Measurements from ENCODE around the gene PCDHB8. TPM values are rescaled to one million over a fixed set of nuclear protein-coding genes. Genes with fewer than 3 reads are reported as not detected.
A peak's percentile ranks its signal among the peaks of the same experiment; 100 is the strongest.
"Not testable (repeated sequence)": the region's sequence is repeated elsewhere in the genome, so short reads cannot be mapped to it uniquely, and the experiment has no call there.

Gene PCDHB8
- polyA plus RNA-seq, 2 of the 4 experiments (the other 2 are of a cell fraction), result 0.44 to 0.52 TPM

DNA sequence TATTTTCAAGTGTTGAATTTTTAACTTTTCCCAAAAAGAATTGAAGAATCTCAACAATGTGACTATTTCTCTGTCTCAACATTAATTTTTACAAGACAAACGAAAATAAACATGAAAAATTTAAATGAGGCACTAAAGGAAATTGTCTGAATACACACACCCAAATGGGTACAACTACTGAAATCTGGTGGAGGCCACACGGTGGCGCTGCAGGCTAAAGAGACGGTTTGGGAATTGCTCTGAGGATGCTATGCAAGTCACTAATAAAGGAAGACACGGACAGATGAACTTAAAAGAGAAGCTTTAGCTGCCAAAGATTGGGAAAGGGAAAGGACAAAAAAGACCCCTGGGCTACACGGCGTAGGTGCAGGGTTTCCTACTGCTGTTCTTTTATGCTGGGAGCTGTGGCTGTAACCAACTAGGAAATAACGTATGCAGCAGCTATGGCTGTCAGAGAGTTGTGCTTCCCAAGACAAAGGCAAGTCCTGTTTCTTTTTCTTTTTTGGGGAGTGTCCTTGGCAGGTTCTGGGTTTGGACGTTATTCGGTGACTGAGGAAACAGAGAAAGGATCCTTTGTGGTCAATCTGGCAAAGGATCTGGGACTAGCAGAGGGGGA lies 14.6 kb downstream of the PCDHB8 start, which contains the start of gene PCDHB10:
TSS of gene PCDHB10 (plus strand) at position 244 of the 616 bp plus-strand sequence. CDS start at position 444, 200 bp downstream.
- DNase-seq (ENCODE audit: low read depth in 1 of 2, low spot score in 1 of 2), result peak in 1 of 2 experiments; percentile 36
- CTCF ChIA-PET, result interaction anchor here (0.6 to 1.3 kb wide), 4 partner anchors 22 to 142 kb away, joined by 3 to 5 read pairs (median 3); partner anchors contain the start of genes PCDHB13, PCDHB2 and PCDHGA1
- peak in 1 of 2 experiments; percentile 61; a peak in 3 of 6 replicates for ATAC-seq
- no peaks in the 10 kb centered on the region for H3K4me1 ChIP-seq
- WGBS (ENCODE audit: missing lambda C conversion rate), result 15% methylated on average over 10 of the region's 10 CpGs
- no peak within 1 kb of the TSS for H3K4me3 ChIP-seq
- no peak for FAIRE-seq
- H3K9me3 ChIP-seq, result peaks cover 14% of the 10 kb centered on the region
- POLR2A ChIA-PET, result no interaction called here
- no peak for TF ChIP-seq HEYL (CRISPR knock-in tag; IDR thresholded peaks at IDR 0.05)
- peak in 1 of 2 experiments; percentile 49; a peak in 2 of 5 replicates for TF ChIP-seq RAD21 (conservative IDR thresholded peaks at IDR 0.05 in 1 of 2, IDR thresholded peaks at IDR 0.05 in 1 of 2)
- no peak within 1 kb of the TSS for H3K27ac ChIP-seq
- H3K4me2 ChIP-seq, result no peak within 1 kb of the TSS

DNA sequence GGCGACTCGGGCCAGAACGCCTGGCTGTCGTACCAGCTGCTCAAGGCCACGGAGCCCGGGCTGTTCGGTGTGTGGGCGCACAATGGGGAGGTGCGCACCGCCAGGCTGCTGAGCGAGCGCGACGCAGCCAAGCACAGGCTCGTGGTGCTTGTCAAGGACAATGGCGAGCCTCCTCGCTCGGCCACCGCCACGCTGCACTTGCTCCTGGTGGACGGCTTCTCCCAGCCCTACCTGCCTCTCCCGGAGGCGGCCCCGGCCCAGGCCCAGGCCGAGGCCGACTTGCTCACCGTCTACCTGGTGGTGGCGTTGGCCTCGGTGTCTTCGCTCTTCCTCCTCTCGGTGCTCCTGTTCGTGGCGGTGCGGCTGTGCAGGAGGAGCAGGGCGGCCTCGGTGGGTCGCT lies 16.7 kb downstream of the PCDHB8 start:
- WGBS (ENCODE audit: missing lambda C conversion rate), result 87% methylated on average over 3 of the region's 37 CpGs
- CTCF ChIA-PET, ATAC-seq: not testable (repeated sequence)

DNA sequence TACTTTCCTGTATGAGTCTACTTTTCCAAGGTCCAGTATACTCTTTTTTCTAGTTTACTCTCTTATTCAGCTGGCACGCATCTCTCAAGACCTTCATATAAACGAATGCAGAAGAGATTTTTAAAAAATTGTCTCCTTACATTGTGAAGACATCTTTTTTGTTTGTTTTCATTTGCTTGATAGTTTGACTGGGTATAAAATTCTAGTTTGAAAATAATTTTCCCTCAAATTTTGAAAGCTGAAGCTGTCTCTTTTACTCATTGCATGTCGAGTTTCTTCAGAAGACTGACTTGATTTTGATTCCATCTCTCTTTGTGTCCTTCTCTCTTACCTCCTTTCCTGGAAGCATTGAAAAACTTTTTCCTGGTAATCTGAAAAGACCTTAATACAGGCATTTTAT lies 18.8 kb downstream of the PCDHB8 start:
- ChIA-PET POLR2A (no interaction called here), CTCF (interaction anchor here (0.6 to 1.8 kb wide), 2 partner anchors 9 to 33 kb away, joined by 3 to 10 read pairs; partner anchors contain the start of gene PCDHB9)
- FAIRE-seq, result no peak
- Histone ChIP-seq H3K27ac (no peak overlapping the region), H3K4me1 (no peaks in the 10 kb centered on the region), H3K4me3 (no peak overlapping the region), H3K9me3 (peaks cover 18% of the 10 kb centered on the region), H3K4me2 (no peak overlapping the region)
- DNase-seq (ENCODE audit: low read depth in 1 of 2, low spot score in 1 of 2), result no peak
- no peak for TF ChIP-seq HDAC2 (IDR thresholded peaks at IDR 0.05)
- TF ChIP-seq MAZ (IDR thresholded peaks at IDR 0.05; ENCODE audit: borderline replicate concordance, low read depth, low read length), result no peak
- WGBS (ENCODE audit: missing lambda C conversion rate), result 6% methylated on average over 3 of the region's 3 CpGs
- no peak for ATAC-seq

More for the DNA sequence above, 16.7 kb downstream of the PCDHB8 start:
- POLR2A ChIA-PET; FAIRE-seq; H3K4me1 ChIP-seq; DNase-seq (ENCODE audit: low read depth in 1 of 2, low spot score in 1 of 2); H3K27ac ChIP-seq; H3K4me3 ChIP-seq; H3K4me2 ChIP-seq: not testable (repeated sequence)
- H3K9me3 ChIP-seq, result peaks cover 18% of the 10 kb centered on the region

DNA sequence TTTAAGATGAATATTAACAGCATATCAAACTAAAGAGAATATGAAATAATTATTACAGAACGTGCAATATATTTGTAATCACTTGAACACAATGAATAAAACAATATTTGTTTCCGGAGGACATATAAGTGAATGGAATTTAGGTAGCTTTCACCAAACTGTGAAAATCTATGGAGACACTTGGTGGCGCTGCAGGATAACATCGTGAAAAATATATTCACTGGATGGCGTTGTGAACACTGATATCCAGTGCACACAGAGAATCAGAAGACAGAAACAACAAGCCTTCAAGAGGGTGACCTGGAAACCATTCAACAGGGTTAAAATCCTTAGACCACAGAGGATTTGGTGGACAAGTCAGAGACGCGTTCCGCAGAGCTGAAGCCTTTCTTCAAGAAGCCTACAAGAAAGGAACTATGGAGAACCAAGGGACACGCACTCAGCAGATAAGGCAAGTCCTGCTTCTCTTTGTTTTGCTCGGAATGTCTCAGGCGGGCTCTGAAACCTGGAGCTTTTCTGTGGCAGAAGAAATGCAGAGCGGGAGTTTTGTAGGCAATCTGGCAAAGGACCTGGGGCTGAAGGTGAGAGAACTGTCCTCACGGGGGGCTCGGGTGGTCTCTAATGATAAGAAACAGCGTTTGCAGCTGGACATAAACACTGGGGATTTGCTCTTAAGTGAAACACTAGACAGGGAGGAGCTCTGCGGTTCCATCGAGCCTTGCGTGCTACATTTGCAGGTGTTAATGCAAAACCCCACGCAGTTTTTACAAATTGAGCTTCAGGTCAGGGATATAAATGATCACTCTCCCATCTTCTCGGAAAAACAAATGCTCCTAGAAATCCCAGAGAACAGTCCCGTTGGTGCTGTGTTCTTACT lies 22.0 kb downstream of the PCDHB8 start, which contains the start of gene PCDHB11:
TSS of gene PCDHB11 (plus strand) at position 269 of the 877 bp plus-strand sequence. CDS start at position 417, 148 bp downstream.
- DNase-seq (ENCODE audit: low read depth in 1 of 2, low spot score in 1 of 2) (peak; percentile 6 to 39), ATAC-seq (peak; percentile 68 to 78; a peak in 5 of 6 replicates), FAIRE-seq (no peak)
- TF ChIP-seq, protein P1, sequence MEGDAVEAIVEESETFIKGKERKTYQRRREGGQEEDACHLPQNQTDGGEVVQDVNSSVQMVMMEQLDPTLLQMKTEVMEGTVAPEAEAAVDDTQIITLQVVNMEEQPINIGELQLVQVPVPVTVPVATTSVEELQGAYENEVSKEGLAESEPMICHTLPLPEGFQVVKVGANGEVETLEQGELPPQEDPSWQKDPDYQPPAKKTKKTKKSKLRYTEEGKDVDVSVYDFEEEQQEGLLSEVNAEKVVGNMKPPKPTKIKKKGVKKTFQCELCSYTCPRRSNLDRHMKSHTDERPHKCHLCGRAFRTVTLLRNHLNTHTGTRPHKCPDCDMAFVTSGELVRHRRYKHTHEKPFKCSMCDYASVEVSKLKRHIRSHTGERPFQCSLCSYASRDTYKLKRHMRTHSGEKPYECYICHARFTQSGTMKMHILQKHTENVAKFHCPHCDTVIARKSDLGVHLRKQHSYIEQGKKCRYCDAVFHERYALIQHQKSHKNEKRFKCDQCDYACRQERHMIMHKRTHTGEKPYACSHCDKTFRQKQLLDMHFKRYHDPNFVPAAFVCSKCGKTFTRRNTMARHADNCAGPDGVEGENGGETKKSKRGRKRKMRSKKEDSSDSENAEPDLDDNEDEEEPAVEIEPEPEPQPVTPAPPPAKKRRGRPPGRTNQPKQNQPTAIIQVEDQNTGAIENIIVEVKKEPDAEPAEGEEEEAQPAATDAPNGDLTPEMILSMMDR (IDR thresholded peaks at IDR 0.05), result peak; percentile 38
- TF ChIP-seq, protein P2, sequence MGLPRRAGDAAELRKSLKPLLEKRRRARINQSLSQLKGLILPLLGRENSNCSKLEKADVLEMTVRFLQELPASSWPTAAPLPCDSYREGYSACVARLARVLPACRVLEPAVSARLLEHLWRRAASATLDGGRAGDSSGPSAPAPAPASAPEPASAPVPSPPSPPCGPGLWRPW (IDR thresholded peaks at IDR 0.05), result no peak
- TF ChIP-seq MAFK (IDR thresholded peaks at IDR 0.05; ENCODE audit: partially characterized antibody) (no peak), RAD21 (conservative IDR thresholded peaks at IDR 0.05 in 1 of 2, IDR thresholded peaks at IDR 0.05 in 1 of 2) (peak; percentile 31 to 46; a peak in 4 of 5 replicates), ZFP36 (IDR thresholded peaks at IDR 0.05; ENCODE audit: borderline replicate concordance, partially characterized antibody) (no peak), KDM5A (IDR thresholded peaks at IDR 0.05) (no peak), NPAS2 (CRISPR knock-in tag; IDR thresholded peaks at IDR 0.05; ENCODE audit: borderline replicate concordance) (no peak), PHF8 (IDR thresholded peaks at IDR 0.05; ENCODE audit: borderline replicate concordance, low read depth) (no peak), POLR2AphosphoS2 (conservative IDR thresholded peaks at IDR 0.05; ENCODE audit: low read length) (no peak), ZNF302 (CRISPR knock-in tag; IDR thresholded peaks at IDR 0.05) (no peak)
- TF ChIP-seq, protein P3, sequence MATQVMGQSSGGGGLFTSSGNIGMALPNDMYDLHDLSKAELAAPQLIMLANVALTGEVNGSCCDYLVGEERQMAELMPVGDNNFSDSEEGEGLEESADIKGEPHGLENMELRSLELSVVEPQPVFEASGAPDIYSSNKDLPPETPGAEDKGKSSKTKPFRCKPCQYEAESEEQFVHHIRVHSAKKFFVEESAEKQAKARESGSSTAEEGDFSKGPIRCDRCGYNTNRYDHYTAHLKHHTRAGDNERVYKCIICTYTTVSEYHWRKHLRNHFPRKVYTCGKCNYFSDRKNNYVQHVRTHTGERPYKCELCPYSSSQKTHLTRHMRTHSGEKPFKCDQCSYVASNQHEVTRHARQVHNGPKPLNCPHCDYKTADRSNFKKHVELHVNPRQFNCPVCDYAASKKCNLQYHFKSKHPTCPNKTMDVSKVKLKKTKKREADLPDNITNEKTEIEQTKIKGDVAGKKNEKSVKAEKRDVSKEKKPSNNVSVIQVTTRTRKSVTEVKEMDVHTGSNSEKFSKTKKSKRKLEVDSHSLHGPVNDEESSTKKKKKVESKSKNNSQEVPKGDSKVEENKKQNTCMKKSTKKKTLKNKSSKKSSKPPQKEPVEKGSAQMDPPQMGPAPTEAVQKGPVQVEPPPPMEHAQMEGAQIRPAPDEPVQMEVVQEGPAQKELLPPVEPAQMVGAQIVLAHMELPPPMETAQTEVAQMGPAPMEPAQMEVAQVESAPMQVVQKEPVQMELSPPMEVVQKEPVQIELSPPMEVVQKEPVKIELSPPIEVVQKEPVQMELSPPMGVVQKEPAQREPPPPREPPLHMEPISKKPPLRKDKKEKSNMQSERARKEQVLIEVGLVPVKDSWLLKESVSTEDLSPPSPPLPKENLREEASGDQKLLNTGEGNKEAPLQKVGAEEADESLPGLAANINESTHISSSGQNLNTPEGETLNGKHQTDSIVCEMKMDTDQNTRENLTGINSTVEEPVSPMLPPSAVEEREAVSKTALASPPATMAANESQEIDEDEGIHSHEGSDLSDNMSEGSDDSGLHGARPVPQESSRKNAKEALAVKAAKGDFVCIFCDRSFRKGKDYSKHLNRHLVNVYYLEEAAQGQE (IDR thresholded peaks at IDR 0.05), result no peak
- TF ChIP-seq, protein P4, sequence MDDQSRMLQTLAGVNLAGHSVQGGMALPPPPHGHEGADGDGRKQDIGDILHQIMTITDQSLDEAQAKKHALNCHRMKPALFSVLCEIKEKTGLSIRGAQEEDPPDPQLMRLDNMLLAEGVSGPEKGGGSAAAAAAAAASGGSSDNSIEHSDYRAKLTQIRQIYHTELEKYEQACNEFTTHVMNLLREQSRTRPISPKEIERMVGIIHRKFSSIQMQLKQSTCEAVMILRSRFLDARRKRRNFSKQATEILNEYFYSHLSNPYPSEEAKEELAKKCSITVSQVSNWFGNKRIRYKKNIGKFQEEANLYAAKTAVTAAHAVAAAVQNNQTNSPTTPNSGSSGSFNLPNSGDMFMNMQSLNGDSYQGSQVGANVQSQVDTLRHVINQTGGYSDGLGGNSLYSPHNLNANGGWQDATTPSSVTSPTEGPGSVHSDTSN (IDR thresholded peaks at IDR 0.05), result no peak
- WGBS (ENCODE audit: missing lambda C conversion rate), result 13% methylated on average over 21 of the region's 21 CpGs
- H3K9me3 ChIP-seq, result peaks cover 12% of the 10 kb centered on the region
- H3K4me1 ChIP-seq, result no peaks in the 10 kb centered on the region
- H3K4me3 ChIP-seq, result peak within 1 kb of the TSS; percentile 30; the same call in 2 of the 3 replicates
- H3K4me2 ChIP-seq, result peak within 1 kb of the TSS; percentile 54
- ChIA-PET POLR2A (interaction anchor here (1.0 kb wide), 1 partner anchor 121 kb away, joined by 3 read pairs; the partner anchor contains the start of gene TAF7), CTCF (interaction anchor here (0.6 to 2.6 kb wide), 27 partner anchors 8 to 745 kb away, joined by 3 to 11 read pairs (median 4); partner anchors contain the start of genes HDAC3, PCDHB14, PCDHB16 and PCDHB9)
- H3K27ac ChIP-seq, result no peak within 1 kb of the TSS

DNA sequence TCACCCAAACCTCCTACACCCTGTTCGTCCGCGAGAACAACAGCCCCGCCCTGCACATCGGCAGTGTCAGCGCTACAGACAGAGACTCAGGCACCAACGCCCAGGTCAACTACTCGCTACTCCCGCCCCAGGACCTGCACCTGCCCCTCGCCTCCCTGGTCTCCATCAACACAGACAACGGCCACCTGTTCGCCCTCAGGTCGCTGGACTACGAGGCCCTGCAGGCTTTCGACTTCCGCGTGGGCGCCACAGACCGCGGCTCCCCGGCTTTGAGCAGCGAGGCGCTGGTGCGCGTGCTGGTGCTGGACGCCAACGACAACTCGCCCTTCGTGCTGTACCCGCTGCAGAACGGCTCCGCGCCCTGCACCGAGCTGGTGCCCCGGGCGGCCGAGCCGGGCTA lies 23.5 kb downstream of the PCDHB8 start:
- WGBS (ENCODE audit: missing lambda C conversion rate), result 70% methylated on average over 25 of the region's 38 CpGs
- POLR2A ChIA-PET, result not testable (repeated sequence)

More for the DNA sequence above, 23.5 kb downstream of the PCDHB8 start:
- H3K27ac ChIP-seq; H3K4me1 ChIP-seq; FAIRE-seq; H3K4me2 ChIP-seq; ATAC-seq; H3K4me3 ChIP-seq; H3K9me3 ChIP-seq; CTCF ChIA-PET; DNase-seq (ENCODE audit: low read depth in 1 of 2, low spot score in 1 of 2): not testable (repeated sequence)

Measured in A549 (cell line).